DMS79 (cell line): ENCODE results near the gene DLX1.

Source experiments
- DNase-seq: peaks from one replicate; lab custom pipeline; 2025; lab: John Stamatoyannopoulos, UW

Gene DLX1

GRCh38 chr2:172087207-172087779 lies 2.0 kb downstream of the DLX1 start:
- no peak for DNase-seq

- DNase-seq, result no peak
Observed at GRCh38 chr2:172087780-172088244, 2.5 kb downstream of the DLX1 start.

- no peak for DNase-seq
Observed at GRCh38 chr2:172088245-172089004, 3.1 kb downstream of the DLX1 start.

- no peak for DNase-seq
Observed at GRCh38 chr2:172089005-172089504, 3.7 kb downstream of the DLX1 start.

- DNase-seq, result no peak
Observed at GRCh38 chr2:172089633-172090032, 4.3 kb downstream of the DLX1 start.

GRCh38 chr2:172090044-172090961 lies 5.0 kb downstream of the DLX1 start:
- DNase-seq, result no peak

GRCh38 chr2:172091000-172091641 lies 5.8 kb downstream of the DLX1 start:
- DNase-seq, result no peak

- DNase-seq, result no peak
Observed at GRCh38 chr2:172091761-172092566, 6.7 kb downstream of the DLX1 start.

- DNase-seq, result no peak
Observed at GRCh38 chr2:172092716-172093415, 7.6 kb downstream of the DLX1 start.

GRCh38 chr2:172093416-172094293 lies 8.3 kb downstream of the DLX1 start:
- no peak for DNase-seq

GRCh38 chr2:172094294-172095145 lies 9.2 kb downstream of the DLX1 start:
- DNase-seq, result no peak

GRCh38 chr2:172095146-172095904 lies 10.0 kb downstream of the DLX1 start:
- DNase-seq, result peak; percentile 18

GRCh38 chr2:172095905-172096625 lies 10.8 kb downstream of the DLX1 start:
- DNase-seq, result no peak

- no peak for DNase-seq
Observed at GRCh38 chr2:172096626-172097547, 11.6 kb downstream of the DLX1 start.

- DNase-seq, result no peak
Observed at GRCh38 chr2:172097557-172098131, 12.3 kb downstream of the DLX1 start.

- no peak for DNase-seq
Observed at GRCh38 chr2:172098287-172098649, 13.0 kb downstream of the DLX1 start.
